ENCODE data around the gene CATSPERD. TPM values are rescaled to one million over a fixed set of nuclear protein-coding genes. Genes with fewer than 3 reads are reported as not detected.

Gene CATSPERD
- total and polyA plus RNA-seq, 9 of the 15 experiments (the other 6 are each of a cell fraction or from before 2014, with no cell fraction given): not detected

DNA sequence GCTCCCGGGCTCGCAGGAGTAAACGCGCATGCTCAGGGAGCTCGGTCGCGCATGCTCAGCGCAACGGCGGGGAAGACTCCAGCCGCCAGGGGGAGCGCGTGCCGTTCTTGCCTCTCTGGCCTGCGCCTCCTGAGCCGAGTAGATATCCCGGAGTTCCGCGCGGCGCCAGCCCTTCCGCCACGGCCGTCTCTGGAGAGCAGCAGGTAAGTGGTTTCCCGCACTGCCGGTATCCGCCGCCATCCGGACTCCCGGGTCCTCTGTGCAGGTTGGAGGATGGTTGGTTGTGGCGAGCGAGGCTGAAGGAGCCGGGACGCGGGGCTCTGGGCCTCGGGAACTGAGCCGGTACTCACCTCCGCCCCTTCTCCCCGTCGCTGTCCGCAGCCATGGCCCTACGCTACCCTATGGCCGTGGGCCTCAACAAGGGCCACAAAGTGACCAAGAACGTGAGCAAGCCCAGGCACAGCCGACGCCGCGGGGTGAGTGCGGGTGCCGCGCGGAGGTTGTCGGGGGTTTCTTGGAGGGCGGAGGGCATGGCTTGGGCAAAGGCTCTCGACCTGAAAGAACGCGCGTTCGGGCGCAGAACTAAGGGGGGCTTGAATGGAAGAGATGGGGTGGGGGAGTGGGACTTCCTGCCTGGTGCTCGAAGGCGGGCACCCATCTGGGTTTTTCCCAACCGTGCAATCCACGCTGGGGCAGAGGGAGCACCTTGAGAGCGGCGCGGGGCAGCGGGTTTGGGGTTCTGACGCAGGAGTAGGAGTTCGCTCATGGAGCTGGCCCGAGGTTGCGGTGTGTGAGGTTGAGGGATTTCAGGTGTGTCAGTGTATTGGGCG, 30.1 kb upstream of the CATSPERD start, which contains the start of gene RPL36 (continued):
- TF ChIP-seq PKNOX1 (IDR thresholded peaks at IDR 0.05) (no peak), PHF21A (IDR thresholded peaks at IDR 0.05; ENCODE audit: borderline replicate concordance, low read depth) (0 out of 2 replicates have a peak, but pooled peaks have one; percentile 35), ZNF24 (IDR thresholded peaks at IDR 0.05) (no peak), POLR2A (conservative IDR thresholded peaks at IDR 0.05) (peak; percentile 99), THAP12 (CRISPR knock-in tag; IDR thresholded peaks at IDR 0.05) (peak; percentile 93), TSC22D4 (tag; IDR thresholded peaks at IDR 0.05) (no peak), POLR3A (IDR thresholded peaks at IDR 0.05; ENCODE audit: borderline replicate concordance, extremely low read depth, insufficient read depth, insufficient read length) (no peak), HDAC6 (IDR thresholded peaks at IDR 0.05; ENCODE audit: low read depth, low read length) (no peak), KHSRP (IDR thresholded peaks at IDR 0.05) (no peak), HDAC8 (tag; IDR thresholded peaks at IDR 0.05) (no peak; the same call in 1 of the 2 replicates), PYGO2 (tag; IDR thresholded peaks at IDR 0.05) (no peak), FOXP4 (CRISPR knock-in tag; IDR thresholded peaks at IDR 0.05; ENCODE audit: borderline replicate concordance) (peak; percentile 21; the same call in 1 of the 2 replicates), TRIM28 (IDR thresholded peaks at IDR 0.05) (peak; percentile 63), STAT6 (CRISPR knock-in tag; IDR thresholded peaks at IDR 0.05) (peak; percentile 92; the same call in 1 of the 2 replicates), LARP7 (IDR thresholded peaks at IDR 0.05) (peak; percentile 90), SP2 (IDR thresholded peaks at IDR 0.05; ENCODE audit: extremely low read depth, low read depth, low read length, poor library complexity, severe bottlenecking) (peak; percentile 95)
- TF ChIP-seq, protein P1, sequence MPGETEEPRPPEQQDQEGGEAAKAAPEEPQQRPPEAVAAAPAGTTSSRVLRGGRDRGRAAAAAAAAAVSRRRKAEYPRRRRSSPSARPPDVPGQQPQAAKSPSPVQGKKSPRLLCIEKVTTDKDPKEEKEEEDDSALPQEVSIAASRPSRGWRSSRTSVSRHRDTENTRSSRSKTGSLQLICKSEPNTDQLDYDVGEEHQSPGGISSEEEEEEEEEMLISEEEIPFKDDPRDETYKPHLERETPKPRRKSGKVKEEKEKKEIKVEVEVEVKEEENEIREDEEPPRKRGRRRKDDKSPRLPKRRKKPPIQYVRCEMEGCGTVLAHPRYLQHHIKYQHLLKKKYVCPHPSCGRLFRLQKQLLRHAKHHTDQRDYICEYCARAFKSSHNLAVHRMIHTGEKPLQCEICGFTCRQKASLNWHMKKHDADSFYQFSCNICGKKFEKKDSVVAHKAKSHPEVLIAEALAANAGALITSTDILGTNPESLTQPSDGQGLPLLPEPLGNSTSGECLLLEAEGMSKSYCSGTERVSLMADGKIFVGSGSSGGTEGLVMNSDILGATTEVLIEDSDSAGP (CRISPR knock-in tag; IDR thresholded peaks at IDR 0.05): no peak; the same call in 1 of the 2 replicates

Measured in K562 (cell line).